Muscle of arm (tissue), 12 donors: ENCODE data around the gene DUXB. TPM values are rescaled to one million over a fixed set of nuclear protein-coding genes. Genes with fewer than 3 reads are reported as not detected.

Experiments
- DNase-seq: peaks from one replicate; pipeline ENCODE4 v3.0.0-alpha.2; 2013
- polyA plus RNA-seq, 12 donors: library from polyadenylated mRNA; unstranded; fragments of 120-200 nt; gene quantifications; one replicate each; pipeline ENCODE4 v1.2.1, GENCODE V29; 2013; ENCODE audit not compliant: insufficient read length in 12 of 12

Gene DUXB
- polyA plus RNA-seq, 12 donors = 0.22 TPM; not detected in 11

DNA sequence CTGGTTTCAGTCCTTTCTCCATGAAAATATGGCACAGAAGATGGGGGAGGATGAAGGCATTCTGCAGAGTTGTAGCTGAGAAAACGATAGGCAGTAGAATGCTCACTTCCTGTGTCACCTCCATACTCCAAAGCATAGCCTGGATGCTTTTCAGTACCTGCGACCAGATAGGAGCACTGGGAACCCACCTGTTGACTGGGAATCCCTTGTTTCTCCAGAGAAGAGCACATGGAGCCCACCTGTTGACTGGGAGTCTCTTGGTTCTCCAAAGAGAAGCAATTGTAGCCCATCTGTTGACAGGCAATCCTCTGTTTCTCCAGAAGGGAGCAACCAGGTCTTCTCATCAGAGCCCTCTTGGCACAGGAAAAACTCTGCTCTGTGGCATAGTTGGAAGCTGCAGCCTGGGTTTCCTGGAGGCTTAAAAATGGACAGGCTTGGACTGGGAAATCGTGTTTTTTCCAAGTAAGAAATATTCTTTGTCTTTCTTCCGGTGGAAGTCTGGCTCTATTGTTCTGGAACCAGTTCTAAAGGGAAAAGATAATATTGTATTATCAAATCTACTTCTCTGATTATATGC, 40.4 kb downstream of the DUXB start:
- no peak for DNase-seq

DNA sequence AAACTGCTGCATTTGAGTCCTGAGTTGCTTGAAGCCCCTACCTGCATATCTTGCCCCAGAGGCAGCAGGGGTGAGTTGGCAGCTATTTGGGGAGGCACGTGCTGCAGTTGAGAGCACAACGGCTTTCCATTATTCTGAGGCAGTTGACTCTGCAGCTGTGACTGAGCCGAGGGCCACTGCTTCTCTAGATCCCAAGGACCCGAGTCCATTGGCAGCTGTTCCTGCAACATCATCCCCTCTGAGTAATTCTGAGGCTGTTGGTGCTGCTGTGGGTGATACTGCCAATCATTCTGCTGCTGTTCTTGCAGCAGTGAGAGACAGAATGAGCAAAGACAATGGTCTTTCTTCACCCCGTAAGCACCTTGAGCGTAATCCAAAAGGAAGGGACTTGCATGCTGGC, 40.9 kb downstream of the DUXB start:
- DNase-seq = no peak

DNA sequence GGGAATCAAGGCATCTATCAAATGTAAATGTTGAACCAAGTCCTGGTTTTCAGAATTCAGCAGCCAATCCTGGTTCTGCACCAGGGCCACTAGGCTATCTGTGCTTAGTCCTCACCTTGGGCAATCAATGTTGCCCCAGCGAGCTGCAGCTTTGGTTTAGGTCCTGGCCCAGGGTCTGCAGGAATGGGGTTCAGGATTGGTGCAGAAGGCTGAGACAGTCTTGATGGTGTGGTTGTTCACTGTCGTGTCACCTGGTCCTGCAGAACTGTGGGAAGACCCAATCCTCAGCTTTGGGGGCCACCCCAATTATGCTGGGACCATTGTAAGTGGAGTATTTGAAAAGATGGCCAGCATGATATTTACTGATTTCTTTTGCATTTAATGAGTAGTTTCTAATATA, 43.1 kb downstream of the DUXB start:
- no peak for DNase-seq

DNA sequence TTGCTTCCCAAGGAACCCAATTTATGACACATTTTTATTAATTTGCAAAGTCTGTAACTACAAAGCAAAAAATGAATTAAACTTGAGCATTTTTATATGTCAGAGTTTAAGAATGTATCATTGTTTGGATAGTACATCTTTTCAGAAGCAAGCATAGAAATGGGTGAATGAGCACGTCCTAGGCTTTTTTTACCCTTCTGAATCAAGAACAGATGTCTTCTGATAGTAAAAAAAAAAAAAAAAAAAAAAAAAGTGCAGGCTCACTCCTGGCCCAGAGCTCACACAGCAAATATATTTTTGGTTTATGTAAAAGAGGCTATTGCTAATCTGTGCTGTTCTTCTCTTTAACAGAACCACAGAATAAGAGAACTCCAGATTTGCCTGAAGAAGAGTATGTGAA, 47.3 kb downstream of the DUXB start:
- DNase-seq = no peak

DNA sequence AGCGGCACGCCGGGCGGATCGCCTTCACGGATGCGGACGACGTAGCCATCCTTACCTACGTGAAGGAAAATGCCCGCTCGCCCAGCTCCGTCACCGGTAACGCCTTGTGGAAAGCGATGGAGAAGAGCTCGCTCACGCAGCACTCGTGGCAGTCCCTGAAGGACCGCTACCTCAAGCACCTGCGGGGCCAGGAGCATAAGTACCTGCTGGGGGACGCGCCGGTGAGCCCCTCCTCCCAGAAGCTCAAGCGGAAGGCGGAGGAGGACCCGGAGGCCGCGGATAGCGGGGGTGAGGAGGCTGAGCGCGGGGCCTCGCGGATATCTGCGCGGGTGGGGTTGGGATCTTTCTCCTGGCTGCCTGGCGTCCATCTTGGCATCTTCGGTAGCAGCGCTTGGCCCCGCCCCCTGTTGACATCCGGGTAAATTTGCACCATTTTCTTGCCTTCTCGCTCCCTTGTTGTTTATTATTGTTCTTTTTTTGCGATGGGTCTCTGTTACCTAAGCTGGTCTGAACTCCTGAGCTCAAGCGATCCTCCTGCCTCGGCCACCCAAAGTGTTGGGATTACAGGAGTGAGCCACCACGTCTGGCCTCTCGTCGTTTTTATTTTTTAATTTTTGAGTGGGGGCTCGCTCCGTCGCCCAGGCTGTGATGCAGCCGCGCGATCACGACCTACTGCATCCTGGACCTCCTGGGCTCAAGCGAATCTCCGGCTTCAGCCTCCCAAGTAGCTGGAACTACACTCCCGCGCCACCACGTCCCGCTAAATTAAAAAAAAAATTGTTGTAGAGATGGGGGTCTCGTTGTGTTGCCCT, 52.8 kb downstream of the DUXB start:
- peak; percentile 91 for DNase-seq

DNA sequence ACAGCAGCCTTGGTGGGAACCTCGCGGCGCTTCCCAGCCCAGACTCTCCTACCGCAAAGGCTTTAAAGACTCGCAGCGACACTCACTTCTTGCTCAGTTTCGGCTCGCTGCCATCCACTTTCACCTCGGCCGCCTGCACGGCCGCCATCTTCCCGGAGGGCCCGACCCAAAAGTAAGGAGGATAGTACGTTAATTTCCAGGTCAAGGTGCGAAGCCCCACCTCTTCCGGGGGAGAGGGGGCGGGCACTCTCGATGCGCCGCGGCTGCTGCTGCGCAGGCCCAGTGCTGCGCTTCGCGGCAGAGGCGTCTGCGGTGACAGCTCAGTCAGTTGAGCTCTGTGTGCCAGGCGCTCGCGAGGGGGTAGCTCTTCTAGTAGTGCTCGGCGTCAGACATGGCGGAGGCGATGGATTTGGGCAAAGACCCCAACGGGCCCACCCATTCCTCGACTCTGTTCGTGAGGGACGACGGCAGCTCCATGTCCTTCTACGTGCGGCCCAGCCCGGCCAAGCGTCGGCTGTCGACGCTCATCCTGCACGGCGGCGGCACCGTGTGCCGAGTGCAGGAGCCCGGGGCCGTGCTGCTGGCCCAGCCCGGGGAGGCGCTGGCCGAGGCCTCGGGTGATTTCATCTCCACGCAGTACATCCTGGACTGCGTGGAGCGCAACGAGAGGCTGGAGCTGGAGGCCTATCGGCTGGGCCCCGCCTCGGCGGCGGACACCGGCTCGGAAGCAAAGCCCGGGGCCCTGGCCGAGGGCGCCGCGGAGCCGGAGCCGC, 53.6 kb downstream of the DUXB start, which contains the start of the genes KARS1 and TERF2IP:
TSS of gene KARS1 (minus strand) at position 174 of the 773 bp plus-strand sequence. CDS start at position 148, 26 bp downstream.
TSS of gene TERF2IP (plus strand) at position 282 of the 773 bp plus-strand sequence. CDS start at position 392, 110 bp downstream.
- DNase-seq = peak; percentile 95

DNA sequence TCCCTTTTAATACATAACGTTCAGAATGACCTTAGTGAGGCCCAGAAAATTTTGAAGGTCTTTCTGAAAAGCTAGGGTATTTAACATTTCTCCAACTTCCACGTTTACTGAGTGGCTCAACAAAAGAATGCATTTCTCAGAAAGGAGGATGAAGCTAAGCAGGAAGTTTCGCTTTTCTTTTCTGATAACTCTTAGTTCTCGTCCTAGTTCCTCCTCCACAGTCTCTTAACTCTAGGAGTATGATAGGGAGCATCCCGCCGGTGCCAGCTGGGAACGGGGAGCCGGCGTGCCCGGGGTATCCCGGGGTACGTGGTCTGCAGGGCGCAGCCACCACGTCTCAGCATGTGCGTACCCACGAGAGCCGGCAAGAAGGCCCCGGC, 54.2 kb downstream of the DUXB start:
- no peak for DNase-seq

DNA sequence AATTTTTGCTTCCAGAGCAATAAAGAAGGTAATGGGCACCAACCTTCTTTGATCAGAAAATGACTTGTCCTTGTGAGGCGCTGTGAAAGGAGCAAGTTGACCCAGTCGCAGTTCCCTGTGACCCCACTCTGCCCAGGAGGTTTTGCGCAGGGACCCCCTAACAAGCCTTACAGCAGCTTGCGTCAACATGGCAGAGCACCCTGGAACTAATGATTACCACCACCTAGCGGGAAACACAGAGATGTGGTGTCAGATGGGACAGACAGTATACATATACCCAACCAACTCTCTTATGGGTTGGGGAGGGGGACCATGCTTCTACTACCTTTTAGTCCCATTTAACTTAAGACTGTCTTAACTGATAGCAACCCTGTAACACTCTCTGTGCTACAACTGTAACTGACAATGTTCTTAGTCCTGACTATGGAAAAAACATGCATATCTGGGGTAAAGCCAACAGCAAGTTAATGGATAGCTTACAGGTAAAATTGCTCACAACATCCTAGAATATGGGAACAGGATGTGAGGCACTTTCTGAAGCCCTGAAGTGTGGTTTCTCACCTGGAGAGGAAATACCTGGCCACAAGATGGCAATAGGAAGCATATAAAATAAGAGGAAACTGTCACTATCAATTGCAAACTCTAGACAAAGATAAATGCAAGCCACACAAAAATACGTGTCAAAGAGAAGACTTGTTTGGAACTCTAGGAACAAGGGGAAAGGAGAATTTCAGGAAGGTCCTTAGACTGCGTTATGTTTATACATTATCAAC, 56.8 kb downstream of the DUXB start:
- DNase-seq = no peak

Other genes with a start within 250 kb of the DUXB start
- gene TMEM170A, start 236.8 kb downstream of the DUXB start, polyA plus RNA-seq = 10 to 100 TPM in 11 of 12 donors, not detected in 1; 17.3 to 28.8 (median 20.4) TPM
- gene CHST6, start 206.0 kb downstream of the DUXB start, polyA plus RNA-seq = 1 to 10 TPM in 11 of 12 donors, not detected in 1; 1.4 to 4.1 (median 2.3) TPM
- gene CHST5, start 165.4 kb downstream of the DUXB start, polyA plus RNA-seq = under 1 TPM in 10 of 12 donors, not detected in 2; 0.07 to 0.56 (median 0.24) TPM
- 10 to 100 TPM in 3 of 12 donors, 1 to 10 TPM in 8, not detected in 1; 6.0 to 17.0 (median 8.3) TPM for gene TMEM231, start 145.2 kb downstream of the DUXB start, polyA plus RNA-seq
- gene GABARAPL2, start 135.1 kb downstream of the DUXB start, polyA plus RNA-seq = 100 to 1,000 TPM in 10 of 12 donors, 10 to 100 TPM in 1, not detected in 1; 81.4 to 204 (median 138) TPM
- gene ADAT1, start 78.2 kb downstream of the DUXB start, polyA plus RNA-seq = 10 to 100 TPM in 11 of 12 donors, not detected in 1; 28.1 to 46.1 (median 32.4) TPM
- 100 to 1,000 TPM in 10 of 12 donors, 10 to 100 TPM in 1, not detected in 1; 93.5 to 142 (median 126) TPM for gene KARS1, start 53.8 kb downstream of the DUXB start, polyA plus RNA-seq
- gene TERF2IP, start 53.7 kb downstream of the DUXB start, polyA plus RNA-seq = 100 to 1,000 TPM in 1 of 12 donors, 10 to 100 TPM in 10, not detected in 1; 57.5 to 105 (median 64.6) TPM
- under 1 TPM in 4 of 12 donors, not detected in 8; 0.15 to 0.34 (median 0.28) TPM for gene CPHXL2, start 24.5 kb downstream of the DUXB start, polyA plus RNA-seq
- not detected for gene CPHXL, start 25.0 kb upstream of the DUXB start, polyA plus RNA-seq